PC-9 (cell line): ENCODE results near the gene INO80C. TPM values are rescaled to one million over a fixed set of nuclear protein-coding genes. Genes with fewer than 3 reads are reported as not detected.

Experiments
- BruUV-seq: library from RNA; stranded (reverse); fragments of 400-500 nt; replicated peaks from 2 replicates; lab custom pipeline; 2021; lab: Mats Ljungman, UMichigan
- CTCF ChIA-PET: fragments of 300-600 bp; sonication (Branson Sonifier 250); formaldehyde crosslinking; loops from one replicate; lab custom pipeline; 2022; ENCODE audit warnings: antibody characterized with exemption; lab: Charles Lee
- POLR2A ChIA-PET: fragments of 300-600 bp; sonication (Branson Sonifier 250); formaldehyde crosslinking; loops from one replicate; lab custom pipeline; 2022; ENCODE audit warnings: antibody characterized with exemption; ENCODE audit not compliant: unreplicated experiment; lab: Charles Lee
- DNase-seq, 2 experiments: peaks; one replicate each; pipeline versions ENCODE4 v3.0.0 to v3.0.0-alpha.2; 2015 to 2022; ENCODE audit warnings: mixed read lengths in 1 of 2
- H2AFZ ChIP-seq: fragments of 200-600 bp; sonication (generic); 2 replicates; pipeline ENCODE4 v1.8.1; 2017; ENCODE audit warnings: antibody characterized with exemption
- H3F3A ChIP-seq: fragments of 200-600 bp; sonication (generic); 2 replicates; pipeline ENCODE4 v1.8.1; 2017; ENCODE audit warnings: antibody characterized with exemption, mild to moderate bottlenecking, low read depth; ENCODE audit not compliant: insufficient read depth
- H3K27ac ChIP-seq: fragments of 200-600 bp; sonication (generic); 2 replicates; pipeline ENCODE4 v1.6.1; 2016; ENCODE audit warnings: mixed run types
- H3K27me3 ChIP-seq: fragments of 200-600 bp; sonication (generic); 2 replicates; pipeline ENCODE4 v1.6.1; 2016; ENCODE audit warnings: low read depth, mixed run types; ENCODE audit not compliant: insufficient read depth
- H3K36me3 ChIP-seq: fragments of 200-600 bp; sonication (generic); 2 replicates; pipeline ENCODE4 v1.6.1; 2016; ENCODE audit warnings: low read depth, mixed run types
- H3K4me1 ChIP-seq: fragments of 200-600 bp; sonication (generic); replicated peaks from 2 replicates; pipeline ENCODE4 v1.6.1; 2016; ENCODE audit warnings: mixed run types; ENCODE audit not compliant: insufficient read depth
- H3K4me2 ChIP-seq: fragments of 200-600 bp; sonication (generic); 2 replicates; pipeline ENCODE4 v1.6.1; 2017; ENCODE audit warnings: mixed run types
- H3K4me3 ChIP-seq: fragments of 200-600 bp; sonication (generic); 2 replicates; pipeline ENCODE4 v1.6.1; 2016; ENCODE audit warnings: mixed run types
- H3K79me2 ChIP-seq: fragments of 200-600 bp; sonication (generic); 2 replicates; pipeline ENCODE4 v1.6.1; 2017; ENCODE audit warnings: low read depth, mixed run types
- H3K9me2 ChIP-seq: fragments of 200-600 bp; sonication (generic); 2 replicates; pipeline ENCODE4 v1.8.1; 2017; ENCODE audit warnings: mild to moderate bottlenecking; ENCODE audit not compliant: insufficient read depth
- H3K9me3 ChIP-seq: fragments of 200-600 bp; sonication (generic); 2 replicates; pipeline ENCODE4 v1.8.1; 2016; ENCODE audit warnings: low read depth; ENCODE audit not compliant: insufficient read depth
- H4K20me1 ChIP-seq: fragments of 200-600 bp; sonication (generic); 2 replicates; pipeline ENCODE4 v1.8.1; 2017; ENCODE audit not compliant: insufficient read depth
- EZH2 ChIP-seq: fragments of 200-600 bp; sonication (generic); IDR thresholded peaks from 2 replicates; pipeline ENCODE4 v1.8.0; 2017; ENCODE audit warnings: antibody characterized with exemption, low read depth
- intact Hi-C: fragments of 100-400 bp; cut with micrococcal nuclease; formaldehyde crosslinking; loops from one replicate; pipeline ENCODE4 v1.10.0; 2022; ENCODE audit not compliant: unreplicated experiment
- total RNA-seq: library from RNA; stranded (reverse); gene quantifications from 2 replicates; pipeline ENCODE4 v1.2.3, GENCODE V29; 2021
- TF ChIP-seq, protein P1 (sequence below): fragments of 200-600 bp; sonication (generic); conservative IDR thresholded peaks from 2 replicates; pipeline ENCODE4 v1.6.1; 2017; ENCODE audit warnings: mixed run types, antibody characterized with exemption, mild to moderate bottlenecking, moderate library complexity

INO80C gene
- total RNA-seq, 1 experiment from 2014 or later: 29.5 TPM

DNA sequence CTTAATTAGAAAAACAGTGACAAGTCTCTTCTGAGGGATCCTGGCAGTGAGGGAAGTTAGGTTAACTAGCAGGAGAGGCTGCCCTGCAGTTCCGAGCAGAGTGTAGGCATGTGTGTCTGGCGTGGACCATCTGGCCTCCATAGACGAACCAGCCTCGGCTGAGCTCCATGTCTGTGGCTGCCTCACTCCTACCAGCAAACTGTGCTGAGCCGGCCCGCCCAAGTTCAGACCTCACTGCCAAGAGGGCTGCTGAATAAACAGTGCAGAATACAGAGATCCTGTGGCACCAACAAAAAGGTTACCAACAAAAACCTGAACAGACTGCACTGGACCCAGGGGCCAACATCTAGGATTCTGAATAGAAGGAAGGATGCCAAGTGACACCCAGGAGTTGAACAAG lies 27.3 kb downstream of the INO80C start:
- H3K27ac ChIP-seq: no peak overlapping the region
- H3K79me2 ChIP-seq: no peaks in the 10 kb centered on the region
- intact Hi-C loops: no loop called here
- no peak overlapping the region for H3K4me3 ChIP-seq
- TF ChIP-seq EZH2: no peak
- TF ChIP-seq, protein P1, sequence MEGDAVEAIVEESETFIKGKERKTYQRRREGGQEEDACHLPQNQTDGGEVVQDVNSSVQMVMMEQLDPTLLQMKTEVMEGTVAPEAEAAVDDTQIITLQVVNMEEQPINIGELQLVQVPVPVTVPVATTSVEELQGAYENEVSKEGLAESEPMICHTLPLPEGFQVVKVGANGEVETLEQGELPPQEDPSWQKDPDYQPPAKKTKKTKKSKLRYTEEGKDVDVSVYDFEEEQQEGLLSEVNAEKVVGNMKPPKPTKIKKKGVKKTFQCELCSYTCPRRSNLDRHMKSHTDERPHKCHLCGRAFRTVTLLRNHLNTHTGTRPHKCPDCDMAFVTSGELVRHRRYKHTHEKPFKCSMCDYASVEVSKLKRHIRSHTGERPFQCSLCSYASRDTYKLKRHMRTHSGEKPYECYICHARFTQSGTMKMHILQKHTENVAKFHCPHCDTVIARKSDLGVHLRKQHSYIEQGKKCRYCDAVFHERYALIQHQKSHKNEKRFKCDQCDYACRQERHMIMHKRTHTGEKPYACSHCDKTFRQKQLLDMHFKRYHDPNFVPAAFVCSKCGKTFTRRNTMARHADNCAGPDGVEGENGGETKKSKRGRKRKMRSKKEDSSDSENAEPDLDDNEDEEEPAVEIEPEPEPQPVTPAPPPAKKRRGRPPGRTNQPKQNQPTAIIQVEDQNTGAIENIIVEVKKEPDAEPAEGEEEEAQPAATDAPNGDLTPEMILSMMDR: no peak
- H4K20me1 ChIP-seq: no peaks in the 10 kb centered on the region
- no peaks in the 10 kb centered on the region for H3K9me3 ChIP-seq
- H3K4me1 ChIP-seq: no peaks in the 10 kb centered on the region
- BruUV-seq: no TSS peak
- H3K4me2 ChIP-seq: no peak overlapping the region
- POLR2A ChIA-PET: no interaction called here
- no peaks in the 10 kb centered on the region for H3K36me3 ChIP-seq
- DNase-seq: no peak
- H3F3A ChIP-seq: no peaks in the 10 kb centered on the region
- no peaks in the 10 kb centered on the region for H3K27me3 ChIP-seq
- CTCF ChIA-PET: no interaction called here
- no peaks in the 10 kb centered on the region for H3K9me2 ChIP-seq
- H2AFZ ChIP-seq: no peak overlapping the region

DNA sequence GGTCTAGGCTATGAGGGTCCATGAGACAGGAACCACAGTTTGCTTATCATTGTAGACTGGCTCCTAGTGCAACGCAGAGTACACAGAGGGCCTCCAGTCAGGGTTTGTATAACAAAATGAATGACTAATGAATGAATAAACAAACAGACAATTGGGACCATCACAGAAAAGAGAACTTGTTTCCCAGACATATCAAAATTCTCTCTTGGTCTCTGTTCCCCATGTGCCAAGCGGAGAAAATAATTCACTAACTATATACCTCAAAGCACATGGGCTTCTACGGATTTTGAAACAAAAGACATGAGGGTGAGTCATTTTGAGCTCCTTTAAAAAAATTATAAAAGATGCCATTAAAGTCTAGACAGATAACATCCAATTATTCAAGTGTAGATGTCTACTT lies 28.0 kb downstream of the INO80C start:
- no peak overlapping the region for H3K4me2 ChIP-seq
- H3K36me3 ChIP-seq: no peaks in the 10 kb centered on the region
- H4K20me1 ChIP-seq: no peaks in the 10 kb centered on the region
- POLR2A ChIA-PET: no interaction called here
- H2AFZ ChIP-seq: no peak overlapping the region
- H3K27me3 ChIP-seq: no peaks in the 10 kb centered on the region
- no peak overlapping the region for H3K27ac ChIP-seq
- no peak for DNase-seq
- no peaks in the 10 kb centered on the region for H3K9me3 ChIP-seq
- no peaks in the 10 kb centered on the region for H3K79me2 ChIP-seq
- H3K4me1 ChIP-seq: no peaks in the 10 kb centered on the region
- BruUV-seq: no TSS peak
- no peaks in the 10 kb centered on the region for H3K9me2 ChIP-seq
- no peak overlapping the region for H3K4me3 ChIP-seq
- intact Hi-C loops: no loop called here
- TF ChIP-seq EZH2: no peak
- TF ChIP-seq, protein P1: no peak
- CTCF ChIA-PET: no interaction called here
- no peaks in the 10 kb centered on the region for H3F3A ChIP-seq

DNA sequence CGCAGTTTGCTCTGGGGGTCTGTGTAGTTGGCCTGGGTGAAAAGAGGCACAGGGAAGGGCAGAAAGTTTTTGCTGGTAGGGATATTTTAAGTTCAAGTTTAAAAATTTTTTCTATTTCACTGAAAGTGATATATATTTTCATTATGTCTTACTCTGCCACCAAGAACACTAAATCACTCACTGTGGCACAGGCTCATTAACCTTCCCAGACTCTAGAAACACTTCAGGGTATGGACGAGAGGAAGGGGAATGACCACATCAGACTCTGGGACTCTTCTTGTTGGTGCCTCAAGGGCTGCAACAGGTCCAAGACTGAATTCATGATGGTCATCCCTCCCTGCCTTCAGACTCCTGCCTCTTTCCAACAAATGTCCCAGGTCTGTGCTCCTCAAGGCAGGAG lies 29.0 kb downstream of the INO80C start:
- no TSS peak for BruUV-seq
- CTCF ChIA-PET: no interaction called here

More for the DNA sequence above, 29.0 kb downstream of the INO80C start:
- Histone ChIP-seq H2AFZ (no peak overlapping the region), H3K4me2 (no peak overlapping the region), H3K79me2 (no peaks in the 10 kb centered on the region), H4K20me1 (no peaks in the 10 kb centered on the region), H3K36me3 (no peaks in the 10 kb centered on the region), H3F3A (no peaks in the 10 kb centered on the region), H3K4me1 (no peaks in the 10 kb centered on the region), H3K4me3 (no peak overlapping the region), H3K9me3 (no peaks in the 10 kb centered on the region), H3K27ac (no peak overlapping the region), H3K9me2 (no peaks in the 10 kb centered on the region), H3K27me3 (no peaks in the 10 kb centered on the region)
- DNase-seq: no peak
- TF ChIP-seq, protein P1: no peak
- no peak for TF ChIP-seq EZH2
- intact Hi-C loops: no loop called here
- POLR2A ChIA-PET: no interaction called here
